ENCODE results near the gene CAPSL. TPM values are rescaled to one million over a fixed set of nuclear protein-coding genes. Genes with fewer than 3 reads are reported as not detected.

Gene CAPSL
- total and polyA plus RNA-seq, 5 donors from 2014 or later = not detected

- H3K9me3 Mint-ChIP-seq = peaks cover 0 to 4% (median 0%) of the 10 kb centered on the region in 7 donors
- no peaks in the 10 kb centered on the region for H3K27me3 ChIP-seq (ENCODE audit: control insufficient read depth, insufficient read depth, low read length)
Measured at GRCh38 chr5:35880156-35880555, 58.3 kb downstream of the CAPSL start.

GRCh38 chr5:35879649-35880048 lies 58.8 kb downstream of the CAPSL start:
- Mint-ChIP-seq H3K27me3 (no peaks in the 10 kb centered on the region), H3K4me1 (peaks cover 33 to 90% (median 60%) of the 10 kb centered on the region in 4 donors), H3K4me3 (peak overlapping the region in 1 of 4 donors; percentile 23), H3K27ac (peak overlapping the region in 2 of 3 donors; percentile 38 to 68), H3K36me3 (peaks cover 72% of the 10 kb centered on the region), H3K9me3 (peaks cover 0 to 4% (median 0%) of the 10 kb centered on the region in 7 donors)
- Histone ChIP-seq H3K27ac (ENCODE audit: insufficient read depth, low read length, poor library complexity, severe bottlenecking) (no peak overlapping the region), H3K4me3 (ENCODE audit: low read depth, low read length) (no peak overlapping the region), H3K36me3 (ENCODE audit: control insufficient read depth, insufficient read depth, low read length) (peaks cover 53% of the 10 kb centered on the region), H3K4me1 (ENCODE audit: control insufficient read depth, insufficient read depth, low read length, poor library complexity, severe bottlenecking) (peaks cover 14% of the 10 kb centered on the region), H3K27me3 (ENCODE audit: control insufficient read depth, insufficient read depth, low read length) (no peaks in the 10 kb centered on the region), H3K9me3 (ENCODE audit: control insufficient read depth in 2 of 2, low read length in 2 of 2) (no peaks in the 10 kb centered on the region)
- no peak for ATAC-seq (ENCODE audit: low read depth in 2 of 2)
- DNase-seq = no peak

More at GRCh38 chr5:35880156-35880555, 58.3 kb downstream of the CAPSL start:
- H3K36me3 Mint-ChIP-seq = peaks cover 67% of the 10 kb centered on the region
- no peaks in the 10 kb centered on the region for H3K27me3 Mint-ChIP-seq
- peaks cover 33 to 87% (median 57%) of the 10 kb centered on the region in 4 donors for H3K4me1 Mint-ChIP-seq
- ATAC-seq (ENCODE audit: low read depth in 2 of 2) (no peak), DNase-seq (no peak)
- Histone ChIP-seq H3K4me3 (ENCODE audit: low read depth, low read length) (no peak overlapping the region), H3K4me1 (ENCODE audit: control insufficient read depth, insufficient read depth, low read length, poor library complexity, severe bottlenecking) (peaks cover 19% of the 10 kb centered on the region), H3K27ac (ENCODE audit: insufficient read depth, low read length, poor library complexity, severe bottlenecking) (no peak overlapping the region), H3K9me3 (ENCODE audit: control insufficient read depth in 2 of 2, low read length in 2 of 2) (no peaks in the 10 kb centered on the region), H3K36me3 (ENCODE audit: control insufficient read depth, insufficient read depth, low read length) (peaks cover 48% of the 10 kb centered on the region)
- H3K27ac Mint-ChIP-seq = peak overlapping the region in 1 of 3 donors; percentile 88
- H3K4me3 Mint-ChIP-seq = no peak overlapping the region

GRCh38 chr5:35879096-35879495 lies 59.3 kb downstream of the CAPSL start:
- Histone ChIP-seq H3K4me1 (ENCODE audit: control insufficient read depth, insufficient read depth, low read length, poor library complexity, severe bottlenecking) (peaks cover 8% of the 10 kb centered on the region), H3K27ac (ENCODE audit: insufficient read depth, low read length, poor library complexity, severe bottlenecking) (no peak overlapping the region), H3K4me3 (ENCODE audit: low read depth, low read length) (no peak overlapping the region), H3K9me3 (ENCODE audit: control insufficient read depth in 2 of 2, low read length in 2 of 2) (no peaks in the 10 kb centered on the region), H3K36me3 (ENCODE audit: control insufficient read depth, insufficient read depth, low read length) (peaks cover 58% of the 10 kb centered on the region), H3K27me3 (ENCODE audit: control insufficient read depth, insufficient read depth, low read length) (no peaks in the 10 kb centered on the region)
- Mint-ChIP-seq H3K4me1 (peaks cover 33 to 90% (median 61%) of the 10 kb centered on the region in 4 donors), H3K4me3 (peak overlapping the region in 2 of 4 donors; percentile 12), H3K9me3 (peaks cover 0 to 4% (median 0%) of the 10 kb centered on the region in 7 donors), H3K27me3 (no peaks in the 10 kb centered on the region), H3K27ac (peak overlapping the region; percentile 38 to 75 (median 61)), H3K36me3 (peaks cover 77% of the 10 kb centered on the region)
- DNase-seq (no peak), ATAC-seq (ENCODE audit: low read depth in 2 of 2) (no peak)

GRCh38 chr5:35878079-35878478 lies 60.3 kb downstream of the CAPSL start:
- Histone ChIP-seq H3K36me3 (ENCODE audit: control insufficient read depth, insufficient read depth, low read length) (peaks cover 68% of the 10 kb centered on the region), H3K27me3 (ENCODE audit: control insufficient read depth, insufficient read depth, low read length) (no peaks in the 10 kb centered on the region), H3K4me3 (ENCODE audit: low read depth, low read length) (no peak overlapping the region), H3K9me3 (ENCODE audit: control insufficient read depth in 2 of 2, low read length in 2 of 2) (no peaks in the 10 kb centered on the region), H3K4me1 (ENCODE audit: control insufficient read depth, insufficient read depth, low read length, poor library complexity, severe bottlenecking) (peaks cover 3% of the 10 kb centered on the region), H3K27ac (ENCODE audit: insufficient read depth, low read length, poor library complexity, severe bottlenecking) (peak overlapping the region; percentile 37)
- DNase-seq (no peak), ATAC-seq (ENCODE audit: low read depth in 2 of 2) (no peak)
- Mint-ChIP-seq H3K4me3 (peak overlapping the region in 1 of 4 donors; percentile 7), H3K4me1 (peaks cover 33 to 89% (median 53%) of the 10 kb centered on the region in 4 donors), H3K36me3 (peaks cover 80% of the 10 kb centered on the region), H3K9me3 (peaks cover 0 to 4% (median 0%) of the 10 kb centered on the region in 7 donors), H3K27me3 (no peaks in the 10 kb centered on the region), H3K27ac (peak overlapping the region; percentile 14 to 43 (median 27))

GRCh38 chr5:35877655-35878054 lies 60.8 kb downstream of the CAPSL start:
- Mint-ChIP-seq H3K27me3 (no peaks in the 10 kb centered on the region), H3K36me3 (peaks cover 83% of the 10 kb centered on the region), H3K4me1 (peaks cover 33 to 90% (median 53%) of the 10 kb centered on the region in 4 donors), H3K4me3 (peak overlapping the region in 2 of 4 donors; percentile 7 to 16), H3K27ac (peak overlapping the region; percentile 2 to 43 (median 14)), H3K9me3 (peaks cover 0 to 4% (median 0%) of the 10 kb centered on the region in 7 donors)
- no peaks in the 10 kb centered on the region for H3K9me3 ChIP-seq (ENCODE audit: control insufficient read depth in 2 of 2, low read length in 2 of 2)
- peaks cover 73% of the 10 kb centered on the region for H3K36me3 ChIP-seq (ENCODE audit: control insufficient read depth, insufficient read depth, low read length)
- H3K27me3 ChIP-seq (ENCODE audit: control insufficient read depth, insufficient read depth, low read length) = no peaks in the 10 kb centered on the region
- peaks cover 3% of the 10 kb centered on the region for H3K4me1 ChIP-seq (ENCODE audit: control insufficient read depth, insufficient read depth, low read length, poor library complexity, severe bottlenecking)
- H3K27ac ChIP-seq (ENCODE audit: insufficient read depth, low read length, poor library complexity, severe bottlenecking) = peak overlapping the region; percentile 37
- no peak overlapping the region for H3K4me3 ChIP-seq (ENCODE audit: low read depth, low read length)
- ATAC-seq (ENCODE audit: low read depth in 2 of 2) = no peak
- DNase-seq = no peak

- no peak for ATAC-seq (ENCODE audit: low read depth in 2 of 2)
- Histone ChIP-seq H3K27ac (ENCODE audit: insufficient read depth, low read length, poor library complexity, severe bottlenecking) (no peak overlapping the region), H3K27me3 (ENCODE audit: control insufficient read depth, insufficient read depth, low read length) (no peaks in the 10 kb centered on the region), H3K9me3 (ENCODE audit: control insufficient read depth in 2 of 2, low read length in 2 of 2) (no peaks in the 10 kb centered on the region), H3K4me3 (ENCODE audit: low read depth, low read length) (no peak overlapping the region), H3K36me3 (ENCODE audit: control insufficient read depth, insufficient read depth, low read length) (peaks cover 80% of the 10 kb centered on the region), H3K4me1 (ENCODE audit: control insufficient read depth, insufficient read depth, low read length, poor library complexity, severe bottlenecking) (peaks cover 2% of the 10 kb centered on the region)
- peaks cover 0 to 4% (median 0%) of the 10 kb centered on the region in 7 donors for H3K9me3 Mint-ChIP-seq
- H3K36me3 Mint-ChIP-seq = peaks cover 85% of the 10 kb centered on the region
- peaks cover 27 to 88% (median 51%) of the 10 kb centered on the region in 4 donors for H3K4me1 Mint-ChIP-seq
- no peaks in the 10 kb centered on the region for H3K27me3 Mint-ChIP-seq
- H3K4me3 Mint-ChIP-seq = peak overlapping the region in 1 of 4 donors; percentile 16
- peak overlapping the region in 2 of 3 donors; percentile 2 to 14 for H3K27ac Mint-ChIP-seq
- DNase-seq = no peak
Measured at GRCh38 chr5:35876922-35877321, 61.5 kb downstream of the CAPSL start.

- peaks cover 0 to 4% (median under 1%) of the 10 kb centered on the region in 7 donors for H3K9me3 Mint-ChIP-seq
- Histone ChIP-seq H3K4me1 (ENCODE audit: control insufficient read depth, insufficient read depth, low read length, poor library complexity, severe bottlenecking) (no peaks in the 10 kb centered on the region), H3K27ac (ENCODE audit: insufficient read depth, low read length, poor library complexity, severe bottlenecking) (no peak overlapping the region), H3K9me3 (ENCODE audit: control insufficient read depth in 2 of 2, low read length in 2 of 2) (no peaks in the 10 kb centered on the region), H3K27me3 (ENCODE audit: control insufficient read depth, insufficient read depth, low read length) (no peaks in the 10 kb centered on the region), H3K4me3 (ENCODE audit: low read depth, low read length) (no peak overlapping the region), H3K36me3 (ENCODE audit: control insufficient read depth, insufficient read depth, low read length) (peaks cover 85% of the 10 kb centered on the region)
- peak overlapping the region in 2 of 3 donors; percentile 14 to 62 for H3K27ac Mint-ChIP-seq
- H3K27me3 Mint-ChIP-seq = no peaks in the 10 kb centered on the region
- peaks cover 31 to 88% (median 52%) of the 10 kb centered on the region in 4 donors for H3K4me1 Mint-ChIP-seq
- DNase-seq (no peak), ATAC-seq (ENCODE audit: low read depth in 2 of 2) (no peak)
- peaks cover 86% of the 10 kb centered on the region for H3K36me3 Mint-ChIP-seq
- H3K4me3 Mint-ChIP-seq = peak overlapping the region in 1 of 4 donors; percentile 39
Measured at GRCh38 chr5:35876454-35876853, 62.0 kb downstream of the CAPSL start.

GRCh38 chr5:35870605-35871004 lies 67.8 kb downstream of the CAPSL start:
- ATAC-seq (ENCODE audit: low read depth in 2 of 2) (no peak), DNase-seq (no peak)
- H3K4me3 ChIP-seq (ENCODE audit: low read depth, low read length) = no peak overlapping the region
- no peaks in the 10 kb centered on the region for H3K9me3 ChIP-seq (ENCODE audit: control insufficient read depth in 2 of 2, low read length in 2 of 2)
- Mint-ChIP-seq H3K27ac (no peak overlapping the region), H3K4me3 (peak overlapping the region in 1 of 4 donors; percentile 22), H3K36me3 (peaks cover 78% of the 10 kb centered on the region), H3K9me3 (peaks cover 0 to 3% (median 1%) of the 10 kb centered on the region in 7 donors), H3K27me3 (no peaks in the 10 kb centered on the region), H3K4me1 (peaks cover 28 to 83% (median 45%) of the 10 kb centered on the region in 4 donors)
- no peak overlapping the region for H3K27ac ChIP-seq (ENCODE audit: insufficient read depth, low read length, poor library complexity, severe bottlenecking)
- peaks cover 97% of the 10 kb centered on the region for H3K36me3 ChIP-seq (ENCODE audit: control insufficient read depth, insufficient read depth, low read length)
- H3K27me3 ChIP-seq (ENCODE audit: control insufficient read depth, insufficient read depth, low read length) = no peaks in the 10 kb centered on the region
- peaks cover 14% of the 10 kb centered on the region for H3K4me1 ChIP-seq (ENCODE audit: control insufficient read depth, insufficient read depth, low read length, poor library complexity, severe bottlenecking)

Data from CD4-positive, CD25-positive, alpha-beta regulatory T cell (primary cell).